CD14-positive monocyte (primary cell): ENCODE results near the gene ST6GALNAC3. TPM values are rescaled to one million over a fixed set of nuclear protein-coding genes. Genes with fewer than 3 reads are reported as not detected.

Experiments used
- DNase-seq, 3 donors: peaks; one replicate each; pipeline ENCODE4 v3.0.0-alpha.2; 2011 to 2022
- H2AFZ ChIP-seq: 2 replicates; pipeline ENCODE4 v1.6.0; 2012; ENCODE audit warnings: mild to moderate bottlenecking, low read depth, low read length, inconsistent platforms; ENCODE audit not compliant: insufficient read depth, poor library complexity, severe bottlenecking
- H3K27ac ChIP-seq, 2 donors: 1 replicate in 1 of 2; 2 replicates in 1 of 2; pipeline ENCODE4 v1.5.1; 2012 to 2013; ENCODE audit warnings: low read length in 2 of 2, control low read depth in 1 of 2, inconsistent platforms in 1 of 2, low read depth in 1 of 2, mild to moderate bottlenecking in 1 of 2
- H3K27me3 ChIP-seq, 2 donors: one replicate each; pipeline versions ENCODE4 v1.6.0 to v1.6.1; 2011 to 2013; ENCODE audit warnings: low read length in 2 of 2; ENCODE audit not compliant: control insufficient read depth in 2 of 2, insufficient read depth in 2 of 2
- H3K36me3 ChIP-seq, 2 donors: replicated peaks in 1 of 2; 1 replicate in 1 of 2; 2 replicates in 1 of 2; pipeline versions ENCODE4 v1.5.1 to v1.6.1; 2012 to 2013; ENCODE audit warnings: low read length in 2 of 2, control low read depth in 1 of 2, inconsistent platforms in 1 of 2, mild to moderate bottlenecking in 1 of 2; ENCODE audit not compliant: insufficient read depth in 2 of 2, control insufficient read depth in 1 of 2
- H3K4me1 ChIP-seq, 2 donors: 1 replicate in 1 of 2; 2 replicates in 1 of 2; pipeline versions ENCODE4 v1.5.1 to v1.6.1; 2012 to 2013; ENCODE audit warnings: low read length in 2 of 2, control low read depth in 1 of 2, inconsistent platforms in 1 of 2, mild to moderate bottlenecking in 1 of 2, moderate library complexity in 1 of 2; ENCODE audit not compliant: insufficient read depth in 2 of 2, control insufficient read depth in 1 of 2
- H3K4me2 ChIP-seq: replicated peaks from 2 replicates; pipeline ENCODE3; 2012; ENCODE audit warnings: low read length, moderate library complexity, mild to moderate bottlenecking; ENCODE audit not compliant: poor library complexity, severe bottlenecking; ENCODE audit errors: extremely low read depth
- H3K4me3 ChIP-seq, 3 experiments: fragments of 200-600 bp in 1 of 3; sonication (generic) in 1 of 3; replicated peaks in 1 of 3; 1 replicate in 2 of 3; 2 replicates in 1 of 3; pipeline ENCODE4 v1.5.1; 2011 to 2013; ENCODE audit warnings: low read length in 3 of 3, mild to moderate bottlenecking in 3 of 3, control low read depth in 2 of 3, low read depth in 2 of 3, inconsistent platforms in 1 of 3, moderate library complexity in 1 of 3
- H3K79me2 ChIP-seq: 2 replicates; pipeline ENCODE4 v1.6.0; 2012; ENCODE audit warnings: mild to moderate bottlenecking, control low read depth, inconsistent platforms, low read length, moderate library complexity; ENCODE audit not compliant: insufficient read depth
- H3K9ac ChIP-seq: 2 replicates; pipeline ENCODE4 v1.6.0; 2017; ENCODE audit warnings: low read length, mild to moderate bottlenecking; ENCODE audit not compliant: insufficient read depth, poor library complexity, severe bottlenecking
- H3K9me3 ChIP-seq, 2 donors: replicated peaks in 1 of 2; 1 replicate in 1 of 2; 2 replicates in 1 of 2; pipeline versions ENCODE4 v1.5.1 to v1.6.1; 2012 to 2013; ENCODE audit warnings: low read length in 2 of 2, control low read depth in 1 of 2; ENCODE audit not compliant: control insufficient read depth in 1 of 2, insufficient read depth in 1 of 2
- H4K20me1 ChIP-seq: 2 replicates; pipeline ENCODE4 v1.6.0; 2012; ENCODE audit warnings: mild to moderate bottlenecking, low read length, control low read depth, moderate library complexity; ENCODE audit not compliant: insufficient read depth
- H3K27ac Mint-ChIP-seq, 7 donors: one replicate each; pipeline ENCODE4 v1.8.0; 2020; ENCODE audit warnings: mild to moderate bottlenecking in 7 of 7, mixed read lengths in 7 of 7, moderate library complexity in 6 of 7, inconsistent platforms in 2 of 7
- H3K27me3 Mint-ChIP-seq, 3 donors: one replicate each; pipeline ENCODE4 v1.8.0; 2021 to 2022; ENCODE audit warnings: low read depth in 3 of 3, mild to moderate bottlenecking in 3 of 3, mixed read lengths in 3 of 3, moderate library complexity in 3 of 3, inconsistent platforms in 1 of 3
- H3K36me3 Mint-ChIP-seq, 2 donors: one replicate each; pipeline ENCODE4 v1.8.0; 2020; ENCODE audit warnings: mixed read lengths in 2 of 2, inconsistent platforms in 1 of 2, mild to moderate bottlenecking in 1 of 2
- H3K4me1 Mint-ChIP-seq: one replicate; pipeline ENCODE4 v1.8.0; 2020; ENCODE audit warnings: mild to moderate bottlenecking, mixed read lengths
- H3K4me3 Mint-ChIP-seq, 2 donors: one replicate each; pipeline ENCODE4 v1.8.0; 2020; ENCODE audit warnings: mild to moderate bottlenecking in 2 of 2, mixed read lengths in 2 of 2, moderate library complexity in 1 of 2
- H3K9me3 Mint-ChIP-seq, 7 donors: one replicate each; pipeline ENCODE4 v1.8.0; 2020 to 2022; ENCODE audit warnings: mixed read lengths in 7 of 7, mild to moderate bottlenecking in 6 of 7, moderate library complexity in 6 of 7, inconsistent platforms in 2 of 7
- CTCF ChIP-seq: fragments of 200-600 bp; IDR thresholded peaks from one replicate; pipeline ENCODE4 v1.8.0; 2022; ENCODE audit warnings: antibody characterized with exemption, mild to moderate bottlenecking
- WGBS: methylation state at CpG from one replicate; pipeline ENCODE4 v1.1.5; 2013; ENCODE audit warnings: missing lambda C conversion rate; ENCODE audit not compliant: insufficient coverage; 5-methylcytosine and 5-hydroxymethylcytosine counted together
- intact Hi-C, 2 donors: fragments of 100-400 bp; cut with micrococcal nuclease; formaldehyde crosslinking; loops; one replicate each; pipeline versions ENCODE4 v1.15.0 to v1.15.1; 2023
- polyA plus RNA-seq, 3 donors: library from polyadenylated mRNA; depleted of rRNA in 1 of 3; unstranded in 2 of 3; stranded (reverse) in 1 of 3; fragments of 300-500 nt in 2 of 3; fragments of >200 nt in 1 of 3; fragmentation: Illumina TruSeq in 2 of 3; gene quantifications; 1 replicate in 2 of 3; 2 replicates in 1 of 3; pipeline ENCODE4 v1.2.3, GENCODE V29; 2012 to 2021

Gene ST6GALNAC3
- polyA plus RNA-seq, 3 donors = 6.5 to 9.2 (median 7.6) TPM

GRCh38 chr1:76065270-76065669 is 9.3 kb upstream of the ST6GALNAC3 start:
- no peaks in the 10 kb centered on the region for H3K36me3 ChIP-seq
- H3K4me3 ChIP-seq = no peak overlapping the region
- no peak overlapping the region for H3K27ac ChIP-seq
- H2AFZ ChIP-seq = no peak overlapping the region
- WGBS = 95% methylated on average over 2 of the region's 3 CpGs
- no peaks in the 10 kb centered on the region for H3K36me3 Mint-ChIP-seq
- peaks cover 0 to 7% (median 4%) of the 10 kb centered on the region in 3 donors for H3K27me3 Mint-ChIP-seq
- H3K4me1 Mint-ChIP-seq = peaks cover 2% of the 10 kb centered on the region
- H3K9ac ChIP-seq = no peak overlapping the region
- H3K4me3 Mint-ChIP-seq = no peak overlapping the region
- intact Hi-C loops = no loop called here
- no peak for TF ChIP-seq CTCF
- H3K9me3 ChIP-seq = no peaks in the 10 kb centered on the region
- H3K4me2 ChIP-seq = no peak overlapping the region
- H4K20me1 ChIP-seq = no peaks in the 10 kb centered on the region
- H3K79me2 ChIP-seq = no peaks in the 10 kb centered on the region
- H3K9me3 Mint-ChIP-seq = peaks cover 0 to 7% (median 0%) of the 10 kb centered on the region in 7 donors
- H3K27me3 ChIP-seq = no peaks in the 10 kb centered on the region
- H3K27ac Mint-ChIP-seq = no peak overlapping the region
- no peaks in the 10 kb centered on the region for H3K4me1 ChIP-seq
- no peak for DNase-seq

- Histone ChIP-seq H3K79me2 (no peaks in the 10 kb centered on the region), H4K20me1 (no peaks in the 10 kb centered on the region), H2AFZ (no peak overlapping the region), H3K4me3 (no peak overlapping the region), H3K4me2 (no peak overlapping the region), H3K4me1 (no peaks in the 10 kb centered on the region), H3K9me3 (no peaks in the 10 kb centered on the region), H3K27ac (no peak overlapping the region), H3K36me3 (no peaks in the 10 kb centered on the region), H3K27me3 (no peaks in the 10 kb centered on the region), H3K9ac (no peak overlapping the region)
- Mint-ChIP-seq H3K4me1 (peaks cover 2% of the 10 kb centered on the region), H3K9me3 (peaks cover 0 to 7% (median 0%) of the 10 kb centered on the region in 7 donors), H3K27me3 (peaks cover 3 to 7% (median 4%) of the 10 kb centered on the region in 3 donors), H3K27ac (no peak overlapping the region), H3K4me3 (no peak overlapping the region), H3K36me3 (no peaks in the 10 kb centered on the region)
- TF ChIP-seq CTCF = no peak
- no peak for DNase-seq
- intact Hi-C loops = no loop called here
Observed at GRCh38 chr1:76066394-76066793, 8.2 kb upstream of the ST6GALNAC3 start.
